Measurements from ENCODE around the gene FAM20C.
A peak's percentile ranks its signal among the peaks of the same experiment; 100 is the strongest.

DNA sequence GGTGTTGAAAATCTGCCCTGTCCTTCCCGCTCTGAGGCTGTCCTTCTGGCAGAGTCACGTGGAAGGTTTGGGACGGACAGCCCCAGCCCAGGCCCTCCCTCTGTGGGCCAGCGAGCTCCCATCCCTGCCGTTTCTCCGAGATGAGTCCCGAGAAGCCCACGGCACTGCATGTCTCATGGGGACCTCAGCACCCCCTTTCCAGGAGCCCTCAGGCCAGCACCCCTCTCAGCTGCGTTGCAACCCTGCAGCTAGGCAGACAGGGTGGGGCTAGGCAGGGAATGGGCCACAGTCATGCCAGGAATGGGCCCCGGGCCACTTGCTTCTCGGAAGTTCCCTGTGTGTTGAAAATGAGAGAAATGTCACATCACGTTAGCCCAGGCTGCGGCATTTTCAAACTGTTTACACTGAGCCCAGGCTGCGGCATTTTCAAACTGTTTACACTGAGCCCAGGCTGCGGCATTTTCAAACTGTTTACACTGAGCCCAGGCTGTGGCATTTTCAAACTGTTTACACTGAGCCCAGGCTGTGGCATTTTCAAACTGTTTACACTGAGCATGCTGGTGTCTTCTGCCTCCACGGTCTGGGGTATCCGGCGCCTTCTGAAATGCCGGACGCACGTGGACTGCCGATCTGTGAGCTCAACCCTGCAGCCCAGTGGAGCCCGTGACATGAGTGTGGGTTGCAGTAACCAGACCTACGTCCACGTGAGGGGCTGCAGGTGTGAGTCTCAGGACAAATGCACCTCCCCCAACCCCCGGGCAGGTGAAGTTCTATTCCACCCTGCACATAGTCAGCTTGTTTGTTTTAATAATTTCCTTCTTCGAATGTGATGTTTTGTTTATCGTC lies 42.6 kb downstream of the FAM20C start:
- TF ChIP-seq, protein P1, sequence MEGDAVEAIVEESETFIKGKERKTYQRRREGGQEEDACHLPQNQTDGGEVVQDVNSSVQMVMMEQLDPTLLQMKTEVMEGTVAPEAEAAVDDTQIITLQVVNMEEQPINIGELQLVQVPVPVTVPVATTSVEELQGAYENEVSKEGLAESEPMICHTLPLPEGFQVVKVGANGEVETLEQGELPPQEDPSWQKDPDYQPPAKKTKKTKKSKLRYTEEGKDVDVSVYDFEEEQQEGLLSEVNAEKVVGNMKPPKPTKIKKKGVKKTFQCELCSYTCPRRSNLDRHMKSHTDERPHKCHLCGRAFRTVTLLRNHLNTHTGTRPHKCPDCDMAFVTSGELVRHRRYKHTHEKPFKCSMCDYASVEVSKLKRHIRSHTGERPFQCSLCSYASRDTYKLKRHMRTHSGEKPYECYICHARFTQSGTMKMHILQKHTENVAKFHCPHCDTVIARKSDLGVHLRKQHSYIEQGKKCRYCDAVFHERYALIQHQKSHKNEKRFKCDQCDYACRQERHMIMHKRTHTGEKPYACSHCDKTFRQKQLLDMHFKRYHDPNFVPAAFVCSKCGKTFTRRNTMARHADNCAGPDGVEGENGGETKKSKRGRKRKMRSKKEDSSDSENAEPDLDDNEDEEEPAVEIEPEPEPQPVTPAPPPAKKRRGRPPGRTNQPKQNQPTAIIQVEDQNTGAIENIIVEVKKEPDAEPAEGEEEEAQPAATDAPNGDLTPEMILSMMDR (IDR thresholded peaks at IDR 0.05): no peak
- TF ChIP-seq POLR2A (IDR thresholded peaks at IDR 0.05) (no peak), POLR2AphosphoS5 (IDR thresholded peaks at IDR 0.05) (peak; percentile 69)

Data from prostate gland (tissue), 2 donors.